ENCODE data around the gene RAB40A. TPM values are rescaled to one million over a fixed set of nuclear protein-coding genes. Genes with fewer than 3 reads are reported as not detected.

RAB40A gene
- total RNA-seq, 1 experiment from 2014 or later, result 0.17 TPM

GRCh38 chrX:103453655-103454054 lies 65.6 kb downstream of the RAB40A start:
- peaks cover 3% of the 10 kb centered on the region for H3K4me1 Mint-ChIP-seq
- ChIA-PET CTCF (no interaction called here), POLR2A (no interaction called here)
- peaks cover 7% of the 10 kb centered on the region for H3K9me3 Mint-ChIP-seq
- DNase-seq (ENCODE audit: low spot score) (no peak), ATAC-seq (no peak)
- peaks cover 14% of the 10 kb centered on the region for H3K36me3 Mint-ChIP-seq
- no peak overlapping the region for H3K4me3 Mint-ChIP-seq
- TF ChIP-seq MXD4 (CRISPR knock-in tag; IDR thresholded peaks at IDR 0.05; ENCODE audit: borderline replicate concordance), result no peak
- no peak for TF ChIP-seq FOXP4 (CRISPR knock-in tag; IDR thresholded peaks at IDR 0.05)
- no peak for TF ChIP-seq NR2C2 (CRISPR knock-in tag; IDR thresholded peaks at IDR 0.05)
- no peak for TF ChIP-seq CREM (CRISPR knock-in tag; IDR thresholded peaks at IDR 0.05)
- no peak for TF ChIP-seq ZNF138 (CRISPR knock-in tag; conservative IDR thresholded peaks at IDR 0.05)
- TF ChIP-seq, protein P1, sequence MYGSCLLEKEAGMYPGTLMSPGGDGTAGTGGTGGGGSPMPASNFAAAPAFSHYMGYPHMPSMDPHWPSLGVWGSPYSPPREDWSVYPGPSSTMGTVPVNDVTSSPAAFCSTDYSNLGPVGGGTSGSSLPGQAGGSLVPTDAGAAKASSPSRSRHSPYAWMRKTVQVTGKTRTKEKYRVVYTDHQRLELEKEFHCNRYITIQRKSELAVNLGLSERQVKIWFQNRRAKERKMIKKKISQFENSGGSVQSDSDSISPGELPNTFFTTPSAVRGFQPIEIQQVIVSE (CRISPR knock-in tag; IDR thresholded peaks at IDR 0.05; ENCODE audit: borderline replicate concordance), result no peak
- TF ChIP-seq USF2 (CRISPR knock-in tag; IDR thresholded peaks at IDR 0.05), result no peak
- TF ChIP-seq ESRRA (CRISPR knock-in tag; IDR thresholded peaks at IDR 0.05; ENCODE audit: borderline replicate concordance), result no peak
- no peak for TF ChIP-seq ZSCAN18 (CRISPR knock-in tag; IDR thresholded peaks at IDR 0.05)
- TF ChIP-seq, protein P2, sequence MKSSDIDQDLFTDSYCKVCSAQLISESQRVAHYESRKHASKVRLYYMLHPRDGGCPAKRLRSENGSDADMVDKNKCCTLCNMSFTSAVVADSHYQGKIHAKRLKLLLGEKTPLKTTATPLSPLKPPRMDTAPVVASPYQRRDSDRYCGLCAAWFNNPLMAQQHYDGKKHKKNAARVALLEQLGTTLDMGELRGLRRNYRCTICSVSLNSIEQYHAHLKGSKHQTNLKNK (CRISPR knock-in tag; IDR thresholded peaks at IDR 0.05), result no peak
- no peak for TF ChIP-seq ZNF396 (CRISPR knock-in tag; IDR thresholded peaks at IDR 0.05; ENCODE audit: borderline replicate concordance)
- TF ChIP-seq ELF4 (CRISPR knock-in tag; IDR thresholded peaks at IDR 0.05; ENCODE audit: low read depth), result no peak
- no peak for TF ChIP-seq ZNF416 (CRISPR knock-in tag; IDR thresholded peaks at IDR 0.05)
- no peak for TF ChIP-seq CBFB (CRISPR knock-in tag; IDR thresholded peaks at IDR 0.05; ENCODE audit: low read depth)
- TF ChIP-seq HMGA2 (CRISPR knock-in tag; IDR thresholded peaks at IDR 0.05), result no peak
- TF ChIP-seq ZNF232 (CRISPR knock-in tag; IDR thresholded peaks at IDR 0.05), result no peak
- no peak for TF ChIP-seq ZNF671 (CRISPR knock-in tag; IDR thresholded peaks at IDR 0.05)
- no peak for TF ChIP-seq SMAD3 (CRISPR knock-in tag; IDR thresholded peaks at IDR 0.05; ENCODE audit: borderline replicate concordance)
- no peaks in the 10 kb centered on the region for H3K27me3 Mint-ChIP-seq (ENCODE audit: low read depth)
- H3K27ac Mint-ChIP-seq, result no peak overlapping the region

Other genes with a start within 250 kb of the RAB40A start
- 3.5 to 5.6 TPM (median 5.3 TPM) in 3 replicates for gene TCEAL5, start 242.7 kb downstream of the RAB40A start, total RNA-seq (2021)
- 30.6 to 34.1 TPM (median 32.8 TPM) in 3 replicates for gene BEX2, start 208.5 kb downstream of the RAB40A start, total RNA-seq (2021)
- gene TCEAL7, start 189.2 kb downstream of the RAB40A start, total RNA-seq (2021), result 5.6 to 7.7 TPM (median 7.2 TPM) in 3 replicates
- 30.4 to 35.0 TPM (median 30.7 TPM) in 3 replicates for gene TCEAL9, start 163.0 kb downstream of the RAB40A start, total RNA-seq (2021)
- 263 to 292 TPM (median 277 TPM) in 3 replicates for gene BEX3, start 143.0 kb downstream of the RAB40A start, total RNA-seq (2021)
- 46.4 to 55.0 TPM (median 50.6 TPM) in 3 replicates for gene TCEAL4, start 66.0 kb upstream of the RAB40A start, total RNA-seq (2021)
- gene TCEAL3, start 88.5 kb upstream of the RAB40A start, total RNA-seq (2021), result 9.3 to 14.1 TPM (median 11.7 TPM) in 3 replicates
- gene TCEAL1, start 109.5 kb upstream of the RAB40A start, total RNA-seq (2021), result 4.6 to 4.9 TPM (median 4.7 TPM) in 3 replicates
- 325 to 355 TPM (median 329 TPM) in 3 replicates for gene MORF4L2, start 167.2 kb upstream of the RAB40A start, total RNA-seq (2021)
- 0.24 to 0.34 TPM (median 0.27 TPM) in 3 replicates for gene TMEM31, start 191.4 kb upstream of the RAB40A start, total RNA-seq (2021)

Data from WTC11 (cell line).